Upper lobe of right lung (tissue), 1 donor: ENCODE results near the gene PXDN. TPM values are rescaled to one million over a fixed set of nuclear protein-coding genes. Genes with fewer than 3 reads are reported as not detected.

ENCODE experiments used
- ATAC-seq: fragments of 200-7000 bp; cut with Tn5 transposase; one replicate; pipeline ENCODE4 v1.9.1; 2020; ENCODE audit warnings: mild to moderate bottlenecking, moderate library complexity
- DNase-seq: peaks from one replicate; pipeline ENCODE4 v3.0.0-alpha.2; 2020
- H3K27ac ChIP-seq: fragments of 200-600 bp; one replicate; pipeline ENCODE4 v1.8.0; 2022
- H3K27me3 ChIP-seq: fragments of 200-600 bp; one replicate; pipeline ENCODE4 v1.8.0; 2022; ENCODE audit warnings: mild to moderate bottlenecking
- H3K36me3 ChIP-seq: fragments of 200-600 bp; one replicate; pipeline ENCODE4 v1.8.0; 2022
- H3K4me1 ChIP-seq: fragments of 200-600 bp; one replicate; pipeline ENCODE4 v1.8.0; 2022
- H3K4me3 ChIP-seq: fragments of 200-600 bp; one replicate; pipeline ENCODE4 v1.8.0; 2022; ENCODE audit warnings: mild to moderate bottlenecking
- H3K9me3 ChIP-seq: fragments of 200-600 bp; one replicate; pipeline ENCODE4 v1.8.0; 2022
- intact Hi-C: fragments of 100-400 bp; cut with DNase I; formaldehyde crosslinking; loops from one replicate; pipeline ENCODE4 v1.11.0; 2022
- total RNA-seq: library from RNA; stranded (reverse); fragmentation: NEBNext Ultra II Directional; extraction: Animal tissue kit (Norgen Biotek cat#: 25700); gene quantifications from one replicate; pipeline ENCODE4 v1.2.1, GENCODE V29; 2021
- TF ChIP-seq, protein P1 (sequence below): fragments of 200-600 bp; IDR thresholded peaks from one replicate; pipeline ENCODE4 v1.8.0; 2022; ENCODE audit warnings: antibody characterized with exemption
- donor health status: DM: no; HTN: yes; CAD: no; lungs with severe emphysema.

The PXDN gene
- total RNA-seq, 1 donor from 2014 or later, result 58.4 TPM

DNA sequence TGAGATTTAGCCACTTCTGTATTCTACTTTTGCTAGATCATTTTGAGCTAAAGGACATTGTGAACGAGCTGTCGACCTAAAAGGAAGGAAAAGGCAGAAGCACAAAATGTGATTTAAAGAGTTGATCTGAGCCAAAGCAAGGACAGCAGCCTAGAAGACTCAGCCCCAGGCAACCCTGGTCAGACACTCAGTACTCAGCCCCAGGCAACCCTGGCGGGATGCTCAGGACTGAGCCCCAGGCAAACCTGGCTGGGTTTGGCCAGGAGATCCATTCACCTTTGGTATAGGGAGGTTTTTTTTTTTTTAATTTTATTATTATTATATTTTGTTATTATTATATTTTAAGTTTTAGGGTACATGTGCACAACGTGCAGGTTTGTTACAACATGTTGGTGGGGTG, 34.3 kb upstream of the PXDN start:
- no peak for DNase-seq
- TF ChIP-seq, protein P1, sequence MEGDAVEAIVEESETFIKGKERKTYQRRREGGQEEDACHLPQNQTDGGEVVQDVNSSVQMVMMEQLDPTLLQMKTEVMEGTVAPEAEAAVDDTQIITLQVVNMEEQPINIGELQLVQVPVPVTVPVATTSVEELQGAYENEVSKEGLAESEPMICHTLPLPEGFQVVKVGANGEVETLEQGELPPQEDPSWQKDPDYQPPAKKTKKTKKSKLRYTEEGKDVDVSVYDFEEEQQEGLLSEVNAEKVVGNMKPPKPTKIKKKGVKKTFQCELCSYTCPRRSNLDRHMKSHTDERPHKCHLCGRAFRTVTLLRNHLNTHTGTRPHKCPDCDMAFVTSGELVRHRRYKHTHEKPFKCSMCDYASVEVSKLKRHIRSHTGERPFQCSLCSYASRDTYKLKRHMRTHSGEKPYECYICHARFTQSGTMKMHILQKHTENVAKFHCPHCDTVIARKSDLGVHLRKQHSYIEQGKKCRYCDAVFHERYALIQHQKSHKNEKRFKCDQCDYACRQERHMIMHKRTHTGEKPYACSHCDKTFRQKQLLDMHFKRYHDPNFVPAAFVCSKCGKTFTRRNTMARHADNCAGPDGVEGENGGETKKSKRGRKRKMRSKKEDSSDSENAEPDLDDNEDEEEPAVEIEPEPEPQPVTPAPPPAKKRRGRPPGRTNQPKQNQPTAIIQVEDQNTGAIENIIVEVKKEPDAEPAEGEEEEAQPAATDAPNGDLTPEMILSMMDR, result no peak

GRCh38 chr2:1777781-1778180, 33.5 kb upstream of the PXDN start:
- TF ChIP-seq, protein P1, result no peak
- no peak for ATAC-seq
- Histone ChIP-seq H3K27me3 (no peaks in the 10 kb centered on the region), H3K4me1 (peaks cover 12% of the 10 kb centered on the region), H3K36me3 (no peaks in the 10 kb centered on the region), H3K4me3 (no peak overlapping the region), H3K27ac (no peak overlapping the region), H3K9me3 (no peaks in the 10 kb centered on the region)
- no peak for DNase-seq
- intact Hi-C loops, result no loop called here

More for the DNA sequence above, 34.3 kb upstream of the PXDN start:
- Histone ChIP-seq H3K27ac (no peak overlapping the region), H3K4me1 (peaks cover 5% of the 10 kb centered on the region), H3K27me3 (no peaks in the 10 kb centered on the region), H3K9me3 (no peaks in the 10 kb centered on the region), H3K4me3 (no peak overlapping the region), H3K36me3 (no peaks in the 10 kb centered on the region)
- no peak for ATAC-seq
- intact Hi-C loops, result no loop called here

- intact Hi-C loops, result no loop called here
- no peak for DNase-seq
These were observed 32.8 kb upstream of the PXDN start for GRCh38 chr2:1777156-1777555.

GRCh38 chr2:1775511-1776035, 31.3 kb upstream of the PXDN start:
- Histone ChIP-seq H3K27me3 (no peaks in the 10 kb centered on the region), H3K4me3 (no peak overlapping the region), H3K4me1 (peaks cover 17% of the 10 kb centered on the region), H3K27ac (no peak overlapping the region), H3K9me3 (no peaks in the 10 kb centered on the region), H3K36me3 (no peaks in the 10 kb centered on the region)
- no peak for DNase-seq
- TF ChIP-seq, protein P1, result no peak
- intact Hi-C loops, result no loop called here
- no peak for ATAC-seq

More at GRCh38 chr2:1777156-1777555, 32.8 kb upstream of the PXDN start:
- no peak overlapping the region for H3K27ac ChIP-seq
- no peaks in the 10 kb centered on the region for H3K27me3 ChIP-seq
- no peaks in the 10 kb centered on the region for H3K36me3 ChIP-seq
- H3K4me3 ChIP-seq, result no peak overlapping the region
- H3K4me1 ChIP-seq, result peaks cover 17% of the 10 kb centered on the region
- no peak for ATAC-seq
- TF ChIP-seq, protein P1, result no peak
- H3K9me3 ChIP-seq, result no peaks in the 10 kb centered on the region

DNA sequence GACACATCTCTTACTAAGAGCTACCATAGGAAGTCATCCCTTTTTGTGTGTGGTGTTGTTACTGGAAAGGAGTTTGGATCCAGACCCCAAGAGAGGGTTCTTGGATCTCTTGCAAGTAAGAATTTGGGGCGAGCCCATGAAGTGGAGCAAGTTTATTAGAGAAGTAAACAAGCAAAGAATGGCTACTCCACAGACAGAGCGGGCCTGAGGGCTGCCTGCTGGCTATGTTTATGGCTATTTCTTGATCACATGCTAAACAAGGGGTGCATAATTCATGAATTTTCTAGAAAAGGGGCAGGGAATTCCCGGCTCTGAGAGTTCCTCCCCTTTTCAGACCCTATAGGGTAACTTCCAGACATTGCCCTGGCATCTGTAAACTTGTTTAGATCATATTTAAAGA, 30.6 kb upstream of the PXDN start:
- Histone ChIP-seq H3K36me3 (no peaks in the 10 kb centered on the region), H3K9me3 (no peaks in the 10 kb centered on the region), H3K4me1 (peaks cover 17% of the 10 kb centered on the region), H3K4me3 (no peak overlapping the region), H3K27me3 (no peaks in the 10 kb centered on the region), H3K27ac (no peak overlapping the region)
- TF ChIP-seq, protein P1, result no peak
- intact Hi-C loops, result no loop called here
- DNase-seq (no peak), ATAC-seq (no peak)

GRCh38 chr2:1773883-1774282, 29.6 kb upstream of the PXDN start:
- DNase-seq, result no peak
- TF ChIP-seq, protein P1, result no peak
- no peaks in the 10 kb centered on the region for H3K36me3 ChIP-seq
- ATAC-seq, result no peak
- no peaks in the 10 kb centered on the region for H3K27me3 ChIP-seq
- H3K9me3 ChIP-seq, result no peaks in the 10 kb centered on the region
- no peak overlapping the region for H3K4me3 ChIP-seq
- peaks cover 17% of the 10 kb centered on the region for H3K4me1 ChIP-seq
- no peak overlapping the region for H3K27ac ChIP-seq
- intact Hi-C loops, result no loop called here
